Measurements from ENCODE around the gene JAK1. TPM values are rescaled to one million over a fixed set of nuclear protein-coding genes. Genes with fewer than 3 reads are reported as not detected.

JAK1 gene
- total and polyA plus RNA-seq, 2 of the 8 experiments (the other 6 are each of a cell fraction or from before 2014, with no cell fraction given): 7.8 to 24.5 TPM

GRCh38 chr1:64981601-64982533 lies 15.5 kb upstream of the JAK1 start:
- Histone ChIP-seq H3K9me3 (ENCODE audit: insufficient read depth in 2 of 2, low read depth in 1 of 2, low read length in 1 of 2) (no peaks in the 10 kb centered on the region), H2BK15ac (ENCODE audit: low read length) (no peak overlapping the region), H3K4me2 (ENCODE audit: insufficient read depth in 1 of 2, low read depth in 2 of 2, low read length in 2 of 2) (no peak overlapping the region), H3K23ac (ENCODE audit: insufficient read length) (no peak overlapping the region), H3K27ac (ENCODE audit: low read depth, low read length) (no peak overlapping the region), H3K79me1 (ENCODE audit: low read depth, low read length) (no peaks in the 10 kb centered on the region), H3K4me1 (replicated peaks in 1 of 4; ENCODE audit: control insufficient read depth in 3 of 4, insufficient read depth in 4 of 4, low read length in 3 of 4) (no peaks in the 10 kb centered on the region), H4K5ac (ENCODE audit: insufficient read length, low read depth, low read length) (no peak overlapping the region), H3K4ac (replicated peaks; ENCODE audit: insufficient read length, low read depth, low read length) (no peak overlapping the region), H2AK5ac (ENCODE audit: low read depth, low read length) (no peak overlapping the region), H2BK20ac (ENCODE audit: low read length) (no peak overlapping the region), H4K91ac (replicated peaks; ENCODE audit: insufficient read length, low read length) (no peak overlapping the region), H3K36me3 (ENCODE audit: control insufficient read depth in 2 of 4, insufficient read depth in 4 of 4, low read length in 3 of 4) (no peaks in the 10 kb centered on the region), H3K79me2 (ENCODE audit: control insufficient read depth in 1 of 2, insufficient read depth in 2 of 2, low read length in 2 of 2) (no peaks in the 10 kb centered on the region), H3K14ac (ENCODE audit: insufficient read length) (no peak overlapping the region), H3K56ac (replicated peaks; ENCODE audit: insufficient read length, low read depth, low read length) (no peak overlapping the region), H3K23me2 (ENCODE audit: low read depth, low read length) (no peaks in the 10 kb centered on the region), H3K27me3 (replicated peaks in 1 of 4; ENCODE audit: control insufficient read depth in 3 of 4, extremely low read depth in 1 of 4, insufficient read depth in 3 of 4, low read length in 3 of 4) (no peaks in the 10 kb centered on the region), H3K9ac (replicated peaks in 1 of 4; ENCODE audit: extremely low read depth in 1 of 4, low read depth in 3 of 4, low read length in 3 of 4) (no peak overlapping the region), H2BK12ac (ENCODE audit: low read depth, low read length) (no peak overlapping the region), H4K20me1 (replicated peaks in 1 of 2; ENCODE audit: control insufficient read depth in 1 of 2, insufficient read depth in 2 of 2, low read length in 2 of 2) (no peaks in the 10 kb centered on the region), H3K4me3 (ENCODE audit: extremely low read depth in 1 of 4, insufficient read depth in 2 of 4, low read depth in 3 of 4, low read length in 4 of 4) (no peak overlapping the region), H4K8ac (ENCODE audit: extremely low read depth, insufficient read depth, low read length) (no peak overlapping the region), H2BK5ac (ENCODE audit: low read depth, low read length) (no peak overlapping the region), H2BK120ac (replicated peaks; ENCODE audit: low read depth, low read length) (no peak overlapping the region), H3K18ac (ENCODE audit: extremely low read depth, low read length) (no peak overlapping the region), H2AFZ (ENCODE audit: low read length) (no peak overlapping the region)
- no peak for FAIRE-seq
- ChIA-PET CTCF (ENCODE audit: partially characterized antibody) (interaction anchor here (0.5 to 1.2 kb wide), 5 partner anchors 8 to 227 kb away, joined by 3 to 4 read pairs (median 4); no protein-coding TSS in a partner anchor), POLR2A (ENCODE audit: partially characterized antibody) (no interaction called here)
- WGBS, 2 experiments (ENCODE audit: extremely low coverage in 1 of 2, insufficient coverage in 1 of 2, insufficient read length in 1 of 2, insufficient replicate concordance in 2 of 2, low coverage in 1 of 2, low lambda C conversion rate in 2 of 2, missing lambda C conversion rate in 1 of 2): 86% methylated on average over 7 of the region's 7 CpGs; no CpG with 5 or more reads in 1 of the 2 experiments
- no peak for DNase-seq (ENCODE audit: low read depth in 1 of 2, low spot score in 2 of 2)
- no peak for TF ChIP-seq TAF7 (optimal IDR thresholded peaks at IDR 0.05; ENCODE audit: borderline replicate concordance, low read depth, low read length)
- TF ChIP-seq POLR2AphosphoS5 (IDR thresholded peaks at IDR 0.05; ENCODE audit: low read depth, low read length): no peak
- no peak for TF ChIP-seq GTF2F1 (IDR thresholded peaks at IDR 0.05; ENCODE audit: borderline replicate concordance, low read depth, low read length)

Measured in H1 (cell line).